Ramos (cell line): ENCODE measurements around the gene LAMP5.

Source experiments
- in situ Hi-C: fragments of 300-500 bp; cut with MboI; formaldehyde crosslinking; loops from one replicate; pipeline ENCODE4 v1.14.3; 2022; ENCODE audit warnings: low sequenced_read_pairs; ENCODE audit not compliant: unreplicated experiment

Gene LAMP5

DNA sequence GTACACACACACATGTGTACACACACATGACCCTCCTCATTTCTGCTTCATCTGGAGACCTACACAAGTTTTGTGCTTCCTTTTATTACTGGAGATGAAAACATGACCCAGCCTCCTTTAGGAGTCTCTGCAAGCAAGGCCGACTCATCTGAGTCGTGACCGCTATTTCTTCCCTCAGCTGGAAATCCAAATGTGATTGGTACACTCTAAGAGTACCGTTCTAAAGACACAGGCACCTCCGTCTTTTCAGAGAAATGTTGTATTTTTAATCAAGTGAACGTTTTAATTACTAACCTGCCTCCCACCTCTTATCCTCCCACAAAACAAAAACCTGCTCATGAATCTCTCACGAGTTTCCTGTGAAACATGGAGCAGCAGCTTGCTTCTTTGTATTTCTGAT lies 63.0 kb downstream of the LAMP5 start:
- in situ Hi-C loops = no loop called here

- in situ Hi-C loops = no loop called here
These were observed 64.2 kb downstream of the LAMP5 start for GRCh38 chr20:9578594-9578993.
